ENCODE data around the gene INKA2.

Gene INKA2

GRCh38 chr1:111696330-111696729 lies 42.9 kb downstream of the INKA2 start:
- FAIRE-seq = no peak

GRCh38 chr1:111695801-111696200 lies 43.4 kb downstream of the INKA2 start:
- FAIRE-seq = no peak

GRCh38 chr1:111691886-111692285 lies 47.3 kb downstream of the INKA2 start:
- no peak for FAIRE-seq

- FAIRE-seq = no peak
Observed at GRCh38 chr1:111690306-111690617, 48.9 kb downstream of the INKA2 start.
